Measurements from ENCODE around the gene ST7L.

The ST7L gene

DNA sequence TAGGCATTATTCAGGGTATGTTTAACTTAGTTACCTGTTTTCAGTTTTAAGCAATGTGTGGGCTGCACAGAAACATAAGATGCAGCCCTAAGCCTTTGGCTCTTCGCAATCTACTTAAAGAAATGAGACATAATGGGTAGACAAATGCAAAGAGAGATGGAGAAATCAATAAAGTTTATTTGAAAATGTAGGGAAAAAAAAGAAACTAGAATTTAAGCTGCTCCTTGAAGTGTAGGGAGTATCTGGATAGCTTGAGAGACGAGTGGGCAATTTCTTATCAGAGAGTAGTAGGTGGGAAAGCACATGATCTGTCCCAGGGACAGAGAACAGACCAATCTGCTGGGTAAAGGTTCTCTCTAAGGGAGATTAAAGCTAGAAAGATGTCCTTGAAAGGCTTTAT lies 101.3 kb downstream of the ST7L start:
- TF ChIP-seq CREB1 (IDR thresholded peaks at IDR 0.05; ENCODE audit: low read depth) (no peak), TEAD4 (IDR thresholded peaks at IDR 0.05) (no peak), CEBPB (IDR thresholded peaks at IDR 0.05) (no peak), RAD21 (IDR thresholded peaks at IDR 0.05; ENCODE audit: low read depth) (no peak), TCF12 (IDR thresholded peaks at IDR 0.05; ENCODE audit: low read depth) (no peak), YY1 (IDR thresholded peaks at IDR 0.05; ENCODE audit: low read depth) (no peak), FOXM1 (IDR thresholded peaks at IDR 0.05; ENCODE audit: borderline replicate concordance, low read depth) (no peak), REST (IDR thresholded peaks at IDR 0.05; ENCODE audit: low read depth) (no peak), EP300 (IDR thresholded peaks at IDR 0.05; ENCODE audit: borderline replicate concordance) (no peak), ZBTB7A (IDR thresholded peaks at IDR 0.05; ENCODE audit: low read depth) (no peak), NFIC (IDR thresholded peaks at IDR 0.05) (no peak), TAF1 (IDR thresholded peaks at IDR 0.05; ENCODE audit: low read depth) (no peak), EGR1 (IDR thresholded peaks at IDR 0.05) (no peak)
- TF ChIP-seq, protein P1, sequence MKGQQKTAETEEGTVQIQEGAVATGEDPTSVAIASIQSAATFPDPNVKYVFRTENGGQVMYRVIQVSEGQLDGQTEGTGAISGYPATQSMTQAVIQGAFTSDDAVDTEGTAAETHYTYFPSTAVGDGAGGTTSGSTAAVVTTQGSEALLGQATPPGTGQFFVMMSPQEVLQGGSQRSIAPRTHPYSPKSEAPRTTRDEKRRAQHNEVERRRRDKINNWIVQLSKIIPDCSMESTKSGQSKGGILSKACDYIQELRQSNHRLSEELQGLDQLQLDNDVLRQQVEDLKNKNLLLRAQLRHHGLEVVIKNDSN (IDR thresholded peaks at IDR 0.05): no peak
- TF ChIP-seq, protein P2, sequence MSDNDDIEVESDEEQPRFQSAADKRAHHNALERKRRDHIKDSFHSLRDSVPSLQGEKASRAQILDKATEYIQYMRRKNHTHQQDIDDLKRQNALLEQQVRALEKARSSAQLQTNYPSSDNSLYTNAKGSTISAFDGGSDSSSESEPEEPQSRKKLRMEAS (IDR thresholded peaks at IDR 0.05): no peak

GRCh38 chr1:112517231-112517630 lies 101.7 kb downstream of the ST7L start:
- TF ChIP-seq CEBPB (IDR thresholded peaks at IDR 0.05) (no peak), CREB1 (IDR thresholded peaks at IDR 0.05; ENCODE audit: low read depth) (no peak), EP300 (IDR thresholded peaks at IDR 0.05; ENCODE audit: borderline replicate concordance) (no peak), REST (IDR thresholded peaks at IDR 0.05; ENCODE audit: low read depth) (peak; percentile 66), FOXM1 (IDR thresholded peaks at IDR 0.05; ENCODE audit: borderline replicate concordance, low read depth) (no peak), TAF1 (IDR thresholded peaks at IDR 0.05; ENCODE audit: low read depth) (no peak), ZBTB7A (IDR thresholded peaks at IDR 0.05; ENCODE audit: low read depth) (no peak), TEAD4 (IDR thresholded peaks at IDR 0.05) (no peak)
- TF ChIP-seq, protein P1 (IDR thresholded peaks at IDR 0.05): no peak

DNA sequence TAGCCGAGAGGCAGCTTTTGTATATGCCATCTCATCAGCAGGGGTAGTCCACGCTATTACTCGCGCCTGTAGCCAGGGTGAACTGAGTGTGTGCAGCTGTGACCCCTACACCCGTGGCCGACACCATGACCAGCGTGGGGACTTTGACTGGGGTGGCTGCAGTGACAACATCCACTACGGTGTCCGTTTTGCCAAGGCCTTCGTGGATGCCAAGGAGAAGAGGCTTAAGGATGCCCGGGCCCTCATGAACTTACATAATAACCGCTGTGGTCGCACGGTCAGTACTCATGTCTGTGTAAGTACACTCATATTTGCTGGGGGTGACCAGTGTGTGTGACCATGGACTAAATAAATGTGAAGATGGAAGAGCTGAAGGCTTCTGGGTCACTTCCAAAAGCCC lies 102.8 kb downstream of the ST7L start:
- TF ChIP-seq NFIC (IDR thresholded peaks at IDR 0.05) (no peak), FOXM1 (IDR thresholded peaks at IDR 0.05; ENCODE audit: borderline replicate concordance, low read depth) (no peak), REST (IDR thresholded peaks at IDR 0.05; ENCODE audit: low read depth) (no peak), TAF1 (IDR thresholded peaks at IDR 0.05; ENCODE audit: low read depth) (no peak), CREB1 (IDR thresholded peaks at IDR 0.05; ENCODE audit: low read depth) (no peak), EGR1 (IDR thresholded peaks at IDR 0.05) (no peak), TEAD4 (IDR thresholded peaks at IDR 0.05) (no peak), RAD21 (IDR thresholded peaks at IDR 0.05; ENCODE audit: low read depth) (no peak), ZBTB7A (IDR thresholded peaks at IDR 0.05; ENCODE audit: low read depth) (no peak)
- TF ChIP-seq, protein P2 (IDR thresholded peaks at IDR 0.05): no peak

DNA sequence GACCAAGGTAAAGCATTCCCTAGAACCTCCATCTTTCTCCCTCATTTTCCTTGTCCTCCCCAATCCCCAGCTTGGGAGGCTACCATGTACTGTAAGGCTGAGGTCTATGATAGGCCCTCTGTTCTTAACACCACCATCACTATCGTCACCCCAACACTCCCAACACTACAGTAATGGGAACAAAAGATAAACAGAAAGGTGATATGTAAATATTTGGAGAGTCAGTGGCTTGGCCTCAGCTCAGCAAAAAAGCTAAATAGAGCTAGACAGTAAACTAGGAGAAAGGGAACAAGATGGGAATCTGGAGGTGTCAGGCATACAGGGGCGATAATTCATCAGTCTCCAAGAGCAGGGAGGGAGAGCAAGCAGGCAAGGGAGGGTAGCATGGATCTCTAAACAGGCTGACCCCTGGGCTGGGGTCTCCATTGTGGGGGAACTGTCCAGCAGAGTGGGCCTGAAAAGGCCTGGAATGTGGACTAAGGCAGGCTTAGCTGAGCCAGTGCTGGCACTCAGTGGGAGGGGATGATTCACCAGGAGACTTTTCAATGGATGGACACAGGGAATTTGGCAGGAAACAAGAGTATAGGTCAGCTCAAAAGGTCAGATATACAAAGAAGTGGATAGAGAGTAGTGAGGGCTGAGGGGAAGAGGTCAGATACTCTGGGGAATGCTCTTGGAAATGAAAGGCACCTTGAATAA lies 103.5 kb downstream of the ST7L start:
- peak; percentile 100 for TF ChIP-seq ZBTB7A (IDR thresholded peaks at IDR 0.05; ENCODE audit: low read depth)
- TF ChIP-seq REST (IDR thresholded peaks at IDR 0.05; ENCODE audit: low read depth): peak; percentile 88
- no peak for TF ChIP-seq CEBPB (IDR thresholded peaks at IDR 0.05)
- TF ChIP-seq TCF12 (IDR thresholded peaks at IDR 0.05; ENCODE audit: low read depth): peak; percentile 47; the same call in 1 of the 2 replicates
- peak; percentile 91 for TF ChIP-seq TEAD4 (IDR thresholded peaks at IDR 0.05)
- TF ChIP-seq YY1 (IDR thresholded peaks at IDR 0.05; ENCODE audit: low read depth): 0 out of 2 replicates have a peak, but pooled peaks have one; percentile 31
- TF ChIP-seq, protein P2 (IDR thresholded peaks at IDR 0.05): no peak
- TF ChIP-seq, protein P1 (IDR thresholded peaks at IDR 0.05): no peak
- TF ChIP-seq EGR1 (IDR thresholded peaks at IDR 0.05): no peak
- no peak; the same call in 1 of the 2 replicates for TF ChIP-seq EP300 (IDR thresholded peaks at IDR 0.05; ENCODE audit: borderline replicate concordance)
- peak; percentile 77 for TF ChIP-seq NFIC (IDR thresholded peaks at IDR 0.05)
- TF ChIP-seq TAF1 (IDR thresholded peaks at IDR 0.05; ENCODE audit: low read depth): no peak
- TF ChIP-seq RAD21 (IDR thresholded peaks at IDR 0.05; ENCODE audit: low read depth): no peak
- no peak for TF ChIP-seq FOXM1 (IDR thresholded peaks at IDR 0.05; ENCODE audit: borderline replicate concordance, low read depth)
- no peak for TF ChIP-seq CREB1 (IDR thresholded peaks at IDR 0.05; ENCODE audit: low read depth)
